HFFc6 (cell line): ENCODE measurements around the gene CRYGC. TPM values are rescaled to one million over a fixed set of nuclear protein-coding genes. Genes with fewer than 3 reads are reported as not detected.

ENCODE experiments used
- DNase-seq: peaks from one replicate; pipeline ENCODE4 v3.0.0-alpha.2; 2018
- H3K27ac Mint-ChIP-seq: 2 replicates; pipeline ENCODE4 v1.8.0; 2020; ENCODE audit warnings: mild to moderate bottlenecking, mixed read lengths
- H3K27me3 Mint-ChIP-seq: 2 replicates; pipeline ENCODE4 v1.8.0; 2021; ENCODE audit warnings: mild to moderate bottlenecking, moderate library complexity, mixed read lengths; ENCODE audit not compliant: insufficient read depth
- H3K36me3 Mint-ChIP-seq: 2 replicates; pipeline ENCODE4 v1.8.0; 2021; ENCODE audit warnings: low read depth, mixed read lengths
- H3K4me1 Mint-ChIP-seq: 2 replicates; pipeline ENCODE4 v1.8.0; 2020; ENCODE audit warnings: low read depth, mixed read lengths
- H3K4me3 Mint-ChIP-seq: 2 replicates; pipeline ENCODE4 v1.8.0; 2020; ENCODE audit warnings: mild to moderate bottlenecking, moderate library complexity, mixed read lengths
- H3K9me3 Mint-ChIP-seq: 2 replicates; pipeline ENCODE4 v1.8.0; 2020; ENCODE audit warnings: mild to moderate bottlenecking, mixed read lengths
- total RNA-seq, 6 experiments: library from RNA; stranded (reverse); fragmentation: NEBNext Ultra II Directional; extraction: Animal tissue kit (Norgen Biotek cat#: 25700); gene quantifications; 2 replicates in 1 of 6; 3 replicates in 5 of 6; pipeline ENCODE4 v1.2.3, GENCODE V29; 2021
- TF ChIP-seq, protein P1 (sequence below): fragments of 200-600 bp; sonication (generic); IDR thresholded peaks from 2 replicates; pipeline ENCODE4 v1.5.0; 2021; ENCODE audit warnings: antibody characterized with exemption, mild to moderate bottlenecking

CRYGC gene
- total RNA-seq, 6 experiments from 2014 or later: not detected

GRCh38 chr2:208150956-208151355, 21.3 kb upstream of the CRYGC start:
- Mint-ChIP-seq H3K9me3 (no peaks in the 10 kb centered on the region), H3K4me3 (no peak overlapping the region), H3K27me3 (peaks cover 7% of the 10 kb centered on the region), H3K36me3 (no peaks in the 10 kb centered on the region), H3K4me1 (no peaks in the 10 kb centered on the region), H3K27ac (no peak overlapping the region)
- TF ChIP-seq, protein P1, sequence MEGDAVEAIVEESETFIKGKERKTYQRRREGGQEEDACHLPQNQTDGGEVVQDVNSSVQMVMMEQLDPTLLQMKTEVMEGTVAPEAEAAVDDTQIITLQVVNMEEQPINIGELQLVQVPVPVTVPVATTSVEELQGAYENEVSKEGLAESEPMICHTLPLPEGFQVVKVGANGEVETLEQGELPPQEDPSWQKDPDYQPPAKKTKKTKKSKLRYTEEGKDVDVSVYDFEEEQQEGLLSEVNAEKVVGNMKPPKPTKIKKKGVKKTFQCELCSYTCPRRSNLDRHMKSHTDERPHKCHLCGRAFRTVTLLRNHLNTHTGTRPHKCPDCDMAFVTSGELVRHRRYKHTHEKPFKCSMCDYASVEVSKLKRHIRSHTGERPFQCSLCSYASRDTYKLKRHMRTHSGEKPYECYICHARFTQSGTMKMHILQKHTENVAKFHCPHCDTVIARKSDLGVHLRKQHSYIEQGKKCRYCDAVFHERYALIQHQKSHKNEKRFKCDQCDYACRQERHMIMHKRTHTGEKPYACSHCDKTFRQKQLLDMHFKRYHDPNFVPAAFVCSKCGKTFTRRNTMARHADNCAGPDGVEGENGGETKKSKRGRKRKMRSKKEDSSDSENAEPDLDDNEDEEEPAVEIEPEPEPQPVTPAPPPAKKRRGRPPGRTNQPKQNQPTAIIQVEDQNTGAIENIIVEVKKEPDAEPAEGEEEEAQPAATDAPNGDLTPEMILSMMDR: no peak
- no peak for DNase-seq

DNA sequence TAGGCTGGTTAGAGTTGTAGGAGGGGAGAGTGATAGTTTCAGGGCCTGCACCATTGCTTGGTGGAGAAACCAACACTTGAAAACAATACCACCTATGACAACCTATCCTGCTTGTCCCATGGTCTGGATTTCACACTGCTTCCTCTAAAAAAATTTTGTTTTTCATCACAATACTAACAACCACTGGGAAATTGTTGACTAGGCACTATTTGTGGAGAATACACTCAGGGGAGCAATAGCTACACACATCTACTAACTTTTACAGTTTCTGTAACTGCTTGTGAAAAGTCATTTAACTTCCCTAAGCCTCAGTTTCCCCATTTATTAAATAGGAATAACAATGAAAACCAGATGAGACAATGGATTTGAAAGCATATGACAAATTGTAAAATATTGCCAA, 20.5 kb upstream of the CRYGC start:
- TF ChIP-seq, protein P1: no peak
- no peaks in the 10 kb centered on the region for H3K9me3 Mint-ChIP-seq
- H3K4me3 Mint-ChIP-seq: no peak overlapping the region
- no peak overlapping the region for H3K27ac Mint-ChIP-seq
- H3K36me3 Mint-ChIP-seq: no peaks in the 10 kb centered on the region
- DNase-seq: no peak
- H3K27me3 Mint-ChIP-seq: peaks cover 7% of the 10 kb centered on the region
- no peaks in the 10 kb centered on the region for H3K4me1 Mint-ChIP-seq

DNA sequence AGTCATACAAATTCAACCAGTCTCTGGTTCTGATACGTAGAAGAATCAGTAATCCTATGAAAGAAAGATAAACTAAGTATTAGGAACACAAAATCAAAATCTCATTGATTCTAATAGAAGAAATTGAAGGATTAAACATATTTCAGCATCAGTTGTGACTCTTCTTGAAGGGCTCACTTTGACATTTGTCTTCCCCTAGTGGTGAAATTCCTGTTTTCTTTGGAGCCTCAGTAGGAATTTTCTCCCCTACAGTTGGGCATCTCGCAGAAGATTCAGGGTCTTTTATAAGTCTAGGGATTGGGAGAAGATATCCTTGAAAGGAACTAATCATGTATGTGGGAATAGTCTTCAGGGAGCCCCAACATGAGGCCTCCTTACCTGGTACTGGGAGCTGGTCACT, 19.2 kb upstream of the CRYGC start:
- TF ChIP-seq, protein P1: peak; percentile 42; the same call in 1 of the 2 replicates

GRCh38 chr2:208147759-208148158, 18.1 kb upstream of the CRYGC start:
- Mint-ChIP-seq H3K36me3 (no peaks in the 10 kb centered on the region), H3K4me3 (no peak overlapping the region), H3K4me1 (no peaks in the 10 kb centered on the region), H3K27ac (no peak overlapping the region), H3K27me3 (peaks cover 11% of the 10 kb centered on the region), H3K9me3 (no peaks in the 10 kb centered on the region)
- no peak for DNase-seq
- TF ChIP-seq, protein P1: no peak

More for the DNA sequence above, 19.2 kb upstream of the CRYGC start:
- DNase-seq: no peak
- Mint-ChIP-seq H3K4me3 (no peak overlapping the region), H3K27me3 (peaks cover 10% of the 10 kb centered on the region), H3K36me3 (no peaks in the 10 kb centered on the region), H3K9me3 (no peaks in the 10 kb centered on the region), H3K4me1 (no peaks in the 10 kb centered on the region), H3K27ac (no peak overlapping the region)

GRCh38 chr2:208147008-208147407, 17.4 kb upstream of the CRYGC start:
- no peak for DNase-seq
- no peaks in the 10 kb centered on the region for H3K4me1 Mint-ChIP-seq
- no peaks in the 10 kb centered on the region for H3K36me3 Mint-ChIP-seq
- H3K4me3 Mint-ChIP-seq: no peak overlapping the region
- TF ChIP-seq, protein P1: no peak
- H3K27ac Mint-ChIP-seq: no peak overlapping the region
- no peaks in the 10 kb centered on the region for H3K9me3 Mint-ChIP-seq
- H3K27me3 Mint-ChIP-seq: peaks cover 11% of the 10 kb centered on the region

DNA sequence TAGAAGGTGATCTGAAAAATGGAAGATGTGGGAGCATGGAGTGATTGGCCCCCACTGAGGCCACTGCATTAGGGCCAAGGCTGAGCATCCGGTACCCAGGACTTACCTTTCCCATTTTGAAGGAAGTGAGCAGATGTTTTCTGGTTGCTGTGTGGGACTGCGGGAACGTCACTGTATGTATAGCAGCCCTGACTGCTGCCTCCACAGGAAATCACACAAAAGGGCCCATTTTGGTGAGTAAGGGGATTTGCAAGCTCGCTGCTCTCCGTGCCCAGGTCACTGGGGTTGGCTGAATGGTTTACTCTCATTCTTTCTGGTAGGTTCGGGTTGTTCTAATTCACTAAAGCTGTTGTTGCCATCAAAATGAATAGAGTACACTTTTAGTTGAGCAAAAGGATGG, 16.4 kb upstream of the CRYGC start, which contains the start of gene CRYGB:
Gene CRYGB (minus strand): TSS at position 153 of the 400 bp plus-strand sequence. CDS start 38 bp downstream, at position 115.
- no peak within 1 kb of the TSS for H3K27ac Mint-ChIP-seq
- H3K36me3 Mint-ChIP-seq: no peaks in the 10 kb centered on the region
- DNase-seq: no peak
- H3K9me3 Mint-ChIP-seq: no peaks in the 10 kb centered on the region
- H3K4me1 Mint-ChIP-seq: no peaks in the 10 kb centered on the region
- TF ChIP-seq, protein P1: no peak
- no peak within 1 kb of the TSS for H3K4me3 Mint-ChIP-seq
- H3K27me3 Mint-ChIP-seq: peaks cover 10% of the 10 kb centered on the region
